SKM-1 (cell line): Measurements from ENCODE around the gene MRTFB.
"Not testable (repeated sequence)": the region's sequence is repeated elsewhere in the genome, so short reads cannot be mapped to it uniquely, and the experiment has no call there.

ENCODE experiments used
- DNase-seq: peaks from one replicate; lab custom pipeline; 2025; ENCODE audit not compliant: unreplicated experiment; lab: John Stamatoyannopoulos, UW

The MRTFB gene, protein sequence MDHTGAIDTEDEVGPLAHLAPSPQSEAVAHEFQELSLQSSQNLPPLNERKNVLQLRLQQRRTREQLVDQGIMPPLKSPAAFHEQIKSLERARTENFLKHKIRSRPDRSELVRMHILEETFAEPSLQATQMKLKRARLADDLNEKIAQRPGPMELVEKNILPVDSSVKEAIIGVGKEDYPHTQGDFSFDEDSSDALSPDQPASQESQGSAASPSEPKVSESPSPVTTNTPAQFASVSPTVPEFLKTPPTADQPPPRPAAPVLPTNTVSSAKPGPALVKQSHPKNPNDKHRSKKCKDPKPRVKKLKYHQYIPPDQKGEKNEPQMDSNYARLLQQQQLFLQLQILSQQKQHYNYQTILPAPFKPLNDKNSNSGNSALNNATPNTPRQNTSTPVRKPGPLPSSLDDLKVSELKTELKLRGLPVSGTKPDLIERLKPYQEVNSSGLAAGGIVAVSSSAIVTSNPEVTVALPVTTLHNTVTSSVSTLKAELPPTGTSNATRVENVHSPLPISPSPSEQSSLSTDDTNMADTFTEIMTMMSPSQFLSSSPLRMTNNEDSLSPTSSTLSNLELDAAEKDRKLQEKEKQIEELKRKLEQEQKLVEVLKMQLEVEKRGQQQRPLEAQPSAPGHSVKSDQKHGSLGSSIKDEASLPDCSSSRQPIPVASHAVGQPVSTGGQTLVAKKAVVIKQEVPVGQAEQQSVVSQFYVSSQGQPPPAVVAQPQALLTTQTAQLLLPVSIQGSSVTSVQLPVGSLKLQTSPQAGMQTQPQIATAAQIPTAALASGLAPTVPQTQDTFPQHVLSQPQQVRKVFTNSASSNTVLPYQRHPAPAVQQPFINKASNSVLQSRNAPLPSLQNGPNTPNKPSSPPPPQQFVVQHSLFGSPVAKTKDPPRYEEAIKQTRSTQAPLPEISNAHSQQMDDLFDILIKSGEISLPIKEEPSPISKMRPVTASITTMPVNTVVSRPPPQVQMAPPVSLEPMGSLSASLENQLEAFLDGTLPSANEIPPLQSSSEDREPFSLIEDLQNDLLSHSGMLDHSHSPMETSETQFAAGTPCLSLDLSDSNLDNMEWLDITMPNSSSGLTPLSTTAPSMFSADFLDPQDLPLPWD

DNA sequence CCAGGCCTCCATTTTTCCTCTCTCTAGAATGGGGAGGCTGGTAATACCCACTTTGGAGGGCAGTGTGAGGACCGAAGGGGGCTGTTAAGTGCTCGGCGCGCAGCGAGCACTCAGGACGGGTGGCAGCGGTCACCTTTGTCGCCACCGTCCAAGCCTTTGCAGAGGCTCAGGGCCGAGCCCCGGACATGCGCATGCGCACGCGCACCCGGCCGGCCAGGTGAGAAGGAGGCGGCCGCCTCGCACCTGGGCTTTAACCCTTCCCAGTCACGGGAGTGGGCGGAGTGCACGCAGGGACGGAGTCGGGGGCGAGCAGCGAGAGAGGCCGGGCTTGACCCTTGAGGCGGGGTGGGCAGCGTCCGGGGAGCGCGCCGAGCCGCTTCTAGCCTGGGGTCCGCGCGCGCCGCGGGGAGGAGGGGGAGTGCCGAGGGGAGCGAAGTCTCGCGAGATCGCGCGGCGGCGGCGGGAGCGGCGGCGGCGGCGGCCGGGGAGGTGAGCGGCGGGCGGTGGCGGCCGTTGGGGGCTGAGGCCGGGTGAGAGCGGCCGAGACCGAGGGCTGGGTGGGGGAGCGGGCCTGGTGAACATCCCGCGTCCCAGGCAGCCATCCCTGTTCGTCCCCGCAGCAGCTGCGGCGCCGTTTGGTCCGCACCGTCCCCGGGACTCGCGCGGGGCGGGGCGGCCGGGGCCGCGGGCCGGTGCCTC is at the start of gene MRTFB:
Gene MRTFB, plus strand, starts transcription at position 443 of the 699 bp plus-strand sequence. CDS start 69,288 bp downstream, outside the sequence.
- DNase-seq = peak; percentile 18

DNA sequence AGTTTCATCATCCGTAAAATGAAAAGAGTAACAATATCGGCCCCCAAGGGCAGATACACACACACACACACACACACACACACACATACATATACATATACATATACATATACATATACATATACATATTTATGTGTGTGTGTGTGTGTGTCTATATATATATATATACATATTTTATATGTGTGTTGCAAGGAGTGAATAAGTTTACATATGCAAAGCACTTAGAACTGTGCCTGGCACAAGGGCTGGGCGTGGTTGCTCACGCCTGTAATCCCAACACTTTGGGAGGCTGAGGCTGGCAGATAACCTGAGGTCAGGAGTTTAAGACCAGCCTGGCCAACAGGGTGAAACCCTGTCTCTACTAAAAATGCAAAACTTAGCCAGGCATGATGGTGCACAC is 47.6 kb upstream of the MRTFB start:
- not testable (repeated sequence) for DNase-seq

- DNase-seq = no peak
Observed at GRCh38 chr16:14024283-14024682, 46.8 kb upstream of the MRTFB start.

GRCh38 chr16:14026572-14027285 is 44.4 kb upstream of the MRTFB start:
- DNase-seq = no peak

- no peak for DNase-seq
Observed at GRCh38 chr16:14028202-14028601, 42.9 kb upstream of the MRTFB start.

DNA sequence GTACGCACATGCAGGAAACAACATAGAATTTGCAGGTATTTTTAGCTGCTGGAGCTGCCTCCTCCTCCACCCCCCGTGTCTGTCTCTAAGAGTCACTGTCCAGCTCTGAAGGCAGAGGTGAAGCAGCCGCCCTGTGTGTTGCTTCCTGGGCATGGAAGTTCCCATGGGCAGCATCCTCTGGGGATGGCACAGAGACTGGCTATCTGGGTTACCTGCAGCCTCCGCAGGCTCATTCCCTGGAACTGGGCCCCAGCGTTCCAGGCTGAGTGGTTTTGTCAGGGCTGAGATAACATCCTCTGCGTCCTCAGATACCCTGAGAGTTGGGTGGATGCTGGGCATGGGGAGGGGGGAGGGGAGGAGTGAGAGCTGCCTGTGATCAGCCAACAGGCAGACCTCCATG is 41.5 kb upstream of the MRTFB start:
- DNase-seq = no peak

GRCh38 chr16:14035092-14035491 is 36.0 kb upstream of the MRTFB start:
- DNase-seq = no peak

DNA sequence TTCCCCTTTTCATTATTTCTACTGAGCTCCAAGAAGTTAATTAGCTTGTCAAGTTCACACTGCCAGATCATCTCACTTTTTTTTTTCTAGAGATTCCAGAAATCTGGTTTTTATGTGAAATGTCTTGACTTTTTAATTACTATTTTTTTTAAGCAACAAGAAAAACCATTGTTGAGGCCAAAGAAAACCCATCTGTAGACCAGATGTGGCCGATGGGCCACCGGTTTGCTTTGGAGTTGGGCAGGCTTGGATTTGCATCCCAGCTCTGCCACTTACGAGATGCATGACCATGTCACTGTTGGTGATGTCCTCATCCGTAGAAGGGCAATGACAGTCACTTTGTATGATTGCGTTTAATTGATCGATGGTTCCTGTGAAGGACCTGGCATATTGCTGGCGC is 34.2 kb upstream of the MRTFB start:
- DNase-seq = no peak

DNA sequence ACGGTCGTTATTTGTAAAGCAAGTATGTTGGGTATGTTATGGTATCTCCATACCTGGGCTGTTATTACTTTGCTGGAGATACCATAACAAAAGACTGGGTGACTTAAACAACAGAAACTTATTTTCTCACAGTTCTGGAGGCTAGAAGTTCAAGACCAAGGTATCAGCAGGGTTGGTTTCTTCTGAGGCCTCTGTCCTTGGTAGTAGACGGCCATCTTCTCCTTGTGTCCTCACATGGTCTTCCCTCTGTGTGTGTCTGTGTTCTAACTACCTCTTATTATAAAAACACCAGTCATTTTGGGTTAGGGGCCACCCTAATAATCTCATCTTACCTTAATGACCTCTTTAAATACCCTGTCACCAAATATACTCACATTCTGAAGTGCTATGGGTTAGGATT is 33.2 kb upstream of the MRTFB start:
- DNase-seq = no peak

GRCh38 chr16:14041164-14041563 is 30.0 kb upstream of the MRTFB start:
- DNase-seq = no peak

DNA sequence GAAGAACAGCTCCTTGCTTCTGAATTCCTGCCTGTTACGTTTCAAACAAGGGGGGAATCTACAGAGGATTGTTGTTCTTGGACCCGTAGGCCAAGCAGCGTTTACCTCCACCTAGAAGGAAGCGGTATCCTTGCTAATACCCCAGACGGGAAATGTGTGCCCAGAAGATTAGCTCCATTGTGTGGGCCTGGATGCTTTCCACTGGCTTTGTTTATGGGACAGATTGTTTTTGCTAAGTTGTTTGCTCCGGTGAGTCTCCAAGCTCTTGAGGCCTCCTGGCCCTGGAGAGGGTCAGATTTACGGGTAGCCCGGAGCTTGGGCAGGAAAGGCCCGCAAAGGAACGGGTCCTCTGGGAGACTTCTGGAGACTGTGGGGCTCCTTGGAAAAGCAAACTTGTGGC is 28.4 kb upstream of the MRTFB start:
- DNase-seq = no peak

- DNase-seq = no peak
Observed at GRCh38 chr16:14043278-14043677, 27.8 kb upstream of the MRTFB start.

- DNase-seq = no peak
Observed at GRCh38 chr16:14043793-14044192, 27.3 kb upstream of the MRTFB start.

GRCh38 chr16:14047121-14047859 is 23.8 kb upstream of the MRTFB start:
- not testable (repeated sequence) for DNase-seq

DNA sequence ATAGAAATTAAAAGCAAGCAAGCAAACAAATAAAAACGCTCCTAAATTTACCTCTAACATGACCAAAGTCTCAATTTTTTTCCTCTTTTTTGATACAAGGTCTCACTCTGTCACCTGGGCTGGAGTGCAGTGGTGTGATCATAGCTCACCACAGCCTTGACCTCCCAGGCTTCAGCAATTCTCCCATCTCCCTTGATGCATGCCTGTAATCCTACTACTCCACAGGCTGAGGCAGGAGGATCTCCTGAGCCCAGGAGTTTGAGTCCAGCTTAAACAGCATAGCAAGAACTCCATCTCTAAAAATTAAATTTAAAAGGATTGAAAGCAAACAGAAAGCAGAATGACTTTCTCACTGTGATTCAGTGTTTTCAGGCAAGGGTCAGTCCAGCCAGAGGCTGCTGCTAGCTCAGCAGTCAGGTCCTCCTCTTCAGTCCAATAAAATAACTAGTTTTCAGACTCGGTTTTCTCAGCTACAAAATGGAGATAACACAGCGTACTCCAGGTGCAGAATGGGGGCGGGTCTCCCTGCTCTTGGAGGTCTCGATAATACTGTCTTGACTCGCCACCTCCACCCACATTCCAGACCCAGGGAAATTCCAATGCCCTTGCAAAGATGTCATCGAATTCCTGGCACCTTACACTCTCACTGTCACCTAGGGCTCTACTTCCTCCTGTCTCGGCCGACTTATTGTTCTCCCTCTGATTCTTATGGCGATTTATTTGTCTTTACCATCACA is 20.7 kb upstream of the MRTFB start:
- DNase-seq = no peak

DNA sequence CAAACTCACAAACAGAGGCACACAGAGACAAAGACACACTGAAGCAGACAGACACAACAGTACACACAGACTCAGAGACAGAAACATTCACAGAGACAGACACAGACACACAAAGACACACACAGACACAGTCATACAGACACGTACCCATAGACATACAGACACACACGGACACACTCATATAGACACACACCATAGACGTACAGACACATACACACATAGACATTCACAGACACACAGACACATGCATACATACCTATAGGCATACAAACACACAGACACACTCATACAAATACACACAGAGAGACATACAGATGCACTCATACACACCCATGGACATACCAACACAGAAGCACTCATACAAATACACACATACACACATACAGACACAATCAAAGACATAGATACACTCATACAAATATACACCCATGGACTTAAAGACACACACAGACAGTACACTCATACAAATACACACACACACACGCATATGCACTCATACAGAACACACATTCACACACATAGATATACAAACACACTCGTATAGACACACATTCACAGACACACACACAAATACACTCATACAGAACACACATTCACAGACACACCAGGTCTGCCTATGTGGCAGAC is 19.9 kb upstream of the MRTFB start:
- no peak for DNase-seq

DNA sequence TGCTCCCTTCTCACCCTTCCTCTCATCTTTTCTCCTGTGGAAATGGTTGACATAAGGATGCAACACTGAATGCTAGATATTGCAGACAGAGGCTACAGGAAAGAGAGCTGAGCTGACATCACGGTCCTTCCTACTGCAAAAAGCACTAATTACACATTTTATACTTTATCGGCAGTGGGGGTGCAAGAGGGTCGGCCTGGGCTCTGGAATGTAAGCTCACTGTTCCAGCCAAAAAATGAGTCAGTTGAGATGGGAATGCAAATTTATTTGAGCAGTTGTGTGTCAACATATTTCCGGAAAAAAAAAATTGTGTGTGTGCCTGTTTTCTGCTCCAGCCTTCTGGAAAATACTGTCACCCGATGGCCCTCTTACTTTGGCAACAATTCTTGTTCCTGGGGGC is 14.1 kb upstream of the MRTFB start:
- no peak for DNase-seq

DNA sequence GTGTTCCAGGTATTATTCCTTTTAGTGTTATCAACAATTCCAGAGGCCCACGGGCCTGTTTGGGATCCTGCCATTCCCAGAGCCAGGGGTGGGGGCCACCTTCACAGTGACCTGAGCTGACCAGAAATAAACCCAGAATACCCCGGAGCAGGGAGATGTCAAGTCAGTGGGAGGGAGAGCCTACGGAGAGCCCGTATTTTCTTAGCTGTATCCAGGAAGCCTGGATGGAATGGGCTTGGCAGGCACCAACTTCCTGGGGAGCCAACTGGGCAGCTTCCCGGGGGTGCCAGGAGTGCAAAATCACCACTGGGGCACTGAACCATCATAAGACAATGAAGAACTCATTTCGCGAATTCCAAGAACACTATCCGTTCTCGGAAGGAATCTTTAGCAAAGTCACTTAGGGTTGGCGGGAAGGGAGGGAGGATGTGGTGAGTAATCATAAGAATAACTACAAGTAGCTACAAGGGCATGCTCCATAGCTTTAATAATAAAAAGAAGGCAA is 13.2 kb upstream of the MRTFB start:
- no peak for DNase-seq
